Loucy (cell line): ENCODE measurements around the gene HPSE2.

Source experiments
- H2AFZ ChIP-seq: fragments of 200-600 bp; sonication (generic); 2 replicates; pipeline ENCODE4 v1.6.0; 2016; ENCODE audit warnings: antibody characterized with exemption, mild to moderate bottlenecking, low read length, moderate library complexity
- H3F3A ChIP-seq: fragments of 200-600 bp; 2 replicates; pipeline ENCODE4 v1.6.0; 2016; ENCODE audit warnings: antibody characterized with exemption, low read depth, mild to moderate bottlenecking
- H3K27me3 ChIP-seq: fragments of 200-600 bp; sonication (generic); 2 replicates; pipeline ENCODE4 v1.6.1; 2014; ENCODE audit warnings: low read length, mild to moderate bottlenecking; ENCODE audit not compliant: insufficient read depth, poor library complexity, severe bottlenecking
- H3K36me3 ChIP-seq: fragments of 200-600 bp; sonication (generic); 2 replicates; pipeline ENCODE4 v1.6.1; 2016; ENCODE audit warnings: low read length; ENCODE audit not compliant: insufficient read depth
- H3K4me1 ChIP-seq: fragments of 200-600 bp; sonication (generic); 2 replicates; pipeline ENCODE4 v1.5.1; 2014; ENCODE audit warnings: low read length, mild to moderate bottlenecking; ENCODE audit not compliant: insufficient read depth, poor library complexity, severe bottlenecking
- H3K4me2 ChIP-seq: fragments of 200-600 bp; sonication (generic); 2 replicates; pipeline ENCODE4 v1.6.0; 2014; ENCODE audit warnings: antibody characterized with exemption, low read length, low read depth, mild to moderate bottlenecking; ENCODE audit not compliant: poor library complexity, severe bottlenecking
- H3K4me3 ChIP-seq: fragments of 200-600 bp; sonication (generic); 2 replicates; pipeline ENCODE4 v1.5.1; 2014; ENCODE audit warnings: low read length, mild to moderate bottlenecking, mixed read lengths; ENCODE audit not compliant: poor library complexity, severe bottlenecking
- H3K79me2 ChIP-seq: fragments of 200-600 bp; sonication (generic); 2 replicates; pipeline ENCODE4 v1.6.1; 2014; ENCODE audit warnings: low read length; ENCODE audit not compliant: insufficient read depth
- H3K9ac ChIP-seq: fragments of 200-600 bp; sonication (generic); 2 replicates; pipeline ENCODE4 v1.6.0; 2014; ENCODE audit warnings: mild to moderate bottlenecking, low read depth, low read length, moderate library complexity; ENCODE audit not compliant: poor library complexity, severe bottlenecking
- H3K9me2 ChIP-seq: fragments of 200-600 bp; sonication (generic); replicated peaks from 2 replicates; pipeline ENCODE4 v1.6.1; 2016; ENCODE audit warnings: low read depth, low read length, mixed read lengths
- H3K9me3 ChIP-seq: fragments of 200-600 bp; sonication (generic); 2 replicates; pipeline ENCODE4 v1.6.1; 2014; ENCODE audit warnings: mild to moderate bottlenecking, antibody characterized with exemption, low read length, low read depth; ENCODE audit not compliant: insufficient read depth
- H4K20me1 ChIP-seq: fragments of 200-600 bp; sonication (generic); 2 replicates; pipeline ENCODE4 v1.6.0; 2014; ENCODE audit warnings: antibody characterized with exemption, low read length, mild to moderate bottlenecking; ENCODE audit not compliant: insufficient read depth, poor library complexity, severe bottlenecking
- EZH2phosphoT487 ChIP-seq: fragments of 200-600 bp; IDR thresholded peaks from 2 replicates; pipeline ENCODE4 v1.6.1; 2018; ENCODE audit warnings: antibody characterized with exemption, mild to moderate bottlenecking, moderate library complexity, borderline replicate concordance
- TF ChIP-seq, protein P1 (sequence below): fragments of 200-600 bp; sonication (generic); conservative IDR thresholded peaks from 2 replicates; pipeline ENCODE4 v1.5.1; 2014; ENCODE audit warnings: mild to moderate bottlenecking, antibody characterized with exemption, low read length

The HPSE2 gene

GRCh38 chr10:98814470-98814869 is 421.2 kb downstream of the HPSE2 start:
- Histone ChIP-seq H2AFZ (no peak overlapping the region), H3K36me3 (no peaks in the 10 kb centered on the region), H3K4me1 (no peaks in the 10 kb centered on the region), H3K4me3 (no peak overlapping the region), H3K9me2 (no peaks in the 10 kb centered on the region), H3K27me3 (no peaks in the 10 kb centered on the region), H3F3A (no peaks in the 10 kb centered on the region), H3K9ac (no peak overlapping the region), H3K9me3 (no peaks in the 10 kb centered on the region), H4K20me1 (no peaks in the 10 kb centered on the region), H3K4me2 (no peak overlapping the region), H3K79me2 (no peaks in the 10 kb centered on the region)
- TF ChIP-seq, protein P1, sequence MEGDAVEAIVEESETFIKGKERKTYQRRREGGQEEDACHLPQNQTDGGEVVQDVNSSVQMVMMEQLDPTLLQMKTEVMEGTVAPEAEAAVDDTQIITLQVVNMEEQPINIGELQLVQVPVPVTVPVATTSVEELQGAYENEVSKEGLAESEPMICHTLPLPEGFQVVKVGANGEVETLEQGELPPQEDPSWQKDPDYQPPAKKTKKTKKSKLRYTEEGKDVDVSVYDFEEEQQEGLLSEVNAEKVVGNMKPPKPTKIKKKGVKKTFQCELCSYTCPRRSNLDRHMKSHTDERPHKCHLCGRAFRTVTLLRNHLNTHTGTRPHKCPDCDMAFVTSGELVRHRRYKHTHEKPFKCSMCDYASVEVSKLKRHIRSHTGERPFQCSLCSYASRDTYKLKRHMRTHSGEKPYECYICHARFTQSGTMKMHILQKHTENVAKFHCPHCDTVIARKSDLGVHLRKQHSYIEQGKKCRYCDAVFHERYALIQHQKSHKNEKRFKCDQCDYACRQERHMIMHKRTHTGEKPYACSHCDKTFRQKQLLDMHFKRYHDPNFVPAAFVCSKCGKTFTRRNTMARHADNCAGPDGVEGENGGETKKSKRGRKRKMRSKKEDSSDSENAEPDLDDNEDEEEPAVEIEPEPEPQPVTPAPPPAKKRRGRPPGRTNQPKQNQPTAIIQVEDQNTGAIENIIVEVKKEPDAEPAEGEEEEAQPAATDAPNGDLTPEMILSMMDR: no peak
- no peak for TF ChIP-seq EZH2phosphoT487

DNA sequence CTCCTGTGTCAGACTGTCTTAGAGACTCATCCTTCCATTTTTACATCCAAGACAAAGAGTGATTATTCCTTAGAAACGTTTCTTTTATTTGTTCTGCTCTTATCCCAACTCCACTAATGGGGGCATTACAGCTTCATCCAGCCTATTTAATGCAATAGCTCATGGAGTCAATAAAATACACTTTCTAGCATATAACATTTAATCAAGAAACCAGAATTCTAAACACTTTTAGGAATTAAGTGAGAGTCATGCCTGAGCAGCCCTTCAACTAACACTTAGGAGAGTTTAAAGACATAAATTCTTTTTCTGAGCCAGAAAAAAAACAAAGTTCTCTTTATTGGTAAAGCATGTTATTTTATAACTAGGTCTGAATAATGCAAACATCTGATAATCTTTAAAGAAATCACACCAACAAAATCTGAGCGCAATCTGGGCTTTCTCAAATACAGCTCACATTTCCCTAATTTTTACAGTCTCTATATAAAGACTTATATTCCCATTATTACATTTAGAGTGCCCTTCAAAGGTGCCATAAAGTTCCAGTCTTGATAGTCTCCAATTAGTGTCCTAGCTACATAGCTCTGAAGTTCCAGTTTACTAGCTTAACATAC is 427.3 kb downstream of the HPSE2 start:
- no peaks in the 10 kb centered on the region for H4K20me1 ChIP-seq
- no peaks in the 10 kb centered on the region for H3K79me2 ChIP-seq
- no peaks in the 10 kb centered on the region for H3K36me3 ChIP-seq
- H3K4me1 ChIP-seq: no peaks in the 10 kb centered on the region
- no peak overlapping the region for H3K4me3 ChIP-seq
- no peaks in the 10 kb centered on the region for H3K9me2 ChIP-seq
- no peaks in the 10 kb centered on the region for H3K27me3 ChIP-seq
- no peak for TF ChIP-seq EZH2phosphoT487
- TF ChIP-seq, protein P1: no peak
- no peaks in the 10 kb centered on the region for H3F3A ChIP-seq
- no peak overlapping the region for H2AFZ ChIP-seq
- no peak overlapping the region for H3K9ac ChIP-seq
- no peaks in the 10 kb centered on the region for H3K9me3 ChIP-seq
- H3K4me2 ChIP-seq: no peak overlapping the region

- Histone ChIP-seq H3K9me2 (no peaks in the 10 kb centered on the region), H3K9me3 (no peaks in the 10 kb centered on the region), H3K4me3 (no peak overlapping the region), H3K36me3 (no peaks in the 10 kb centered on the region), H3K9ac (no peak overlapping the region), H3F3A (no peaks in the 10 kb centered on the region; the same call in 1 of the 2 replicates), H3K27me3 (no peaks in the 10 kb centered on the region), H3K4me2 (no peak overlapping the region), H3K79me2 (no peaks in the 10 kb centered on the region), H2AFZ (no peak overlapping the region), H3K4me1 (no peaks in the 10 kb centered on the region), H4K20me1 (no peaks in the 10 kb centered on the region)
- no peak for TF ChIP-seq EZH2phosphoT487
- TF ChIP-seq, protein P1: no peak
Observed at GRCh38 chr10:98800263-98800662, 435.4 kb downstream of the HPSE2 start.
